HG02973 (cell line): ENCODE measurements around the gene CETN1.

Experiments
- ATAC-seq: cut with Tn5 transposase; IDR thresholded peaks from one replicate; pipeline ENCODE4 v1.9.1; 2021; ENCODE audit warnings: moderate library complexity; ENCODE audit not compliant: unreplicated experiment

The CETN1 gene

GRCh38 chr18:574865-575645 lies 5.1 kb upstream of the CETN1 start:
- no peak for ATAC-seq

DNA sequence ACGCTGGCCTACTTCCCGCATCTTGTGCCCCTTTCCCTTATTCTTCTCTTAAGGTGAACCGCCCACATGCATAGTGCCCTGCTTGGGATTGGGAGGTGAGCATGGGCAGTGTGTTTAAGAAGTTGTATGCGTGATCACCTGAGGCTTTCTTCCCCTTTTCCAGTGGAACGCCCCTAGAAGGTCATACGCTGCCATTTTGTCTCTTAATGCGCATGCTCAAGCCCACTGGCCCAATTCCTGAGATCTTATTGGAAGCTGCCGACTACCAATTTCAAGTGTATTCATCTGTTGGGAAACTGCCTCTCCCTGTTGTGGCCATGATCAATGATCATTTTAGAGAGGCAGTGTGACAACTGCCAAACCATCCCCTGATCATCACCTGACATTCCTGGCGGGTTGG lies 3.3 kb upstream of the CETN1 start:
- ATAC-seq: no peak

- ATAC-seq: no peak
These were observed 2.4 kb upstream of the CETN1 start for GRCh38 chr18:577643-578375.

GRCh38 chr18:579238-579637 lies 942 bp upstream of the CETN1 start:
- no peak for ATAC-seq

DNA sequence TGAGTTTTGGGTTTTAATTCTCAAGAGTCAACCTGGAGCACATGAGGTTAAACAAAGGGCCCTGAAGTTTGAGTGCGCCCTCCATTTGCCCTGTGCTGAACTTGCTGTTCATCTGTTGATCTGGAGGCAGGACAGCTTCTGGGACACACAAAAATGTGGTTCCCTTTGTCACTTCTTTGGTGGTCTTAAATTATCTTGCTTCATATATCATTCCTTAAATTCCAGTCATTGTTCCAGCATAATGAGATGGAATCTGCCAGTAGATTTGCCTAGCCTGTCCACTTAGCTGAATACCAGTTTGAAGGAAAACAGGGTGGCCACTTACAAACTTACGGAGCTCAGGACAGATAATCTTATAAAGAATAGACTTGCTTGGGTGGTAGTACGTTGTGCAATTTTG lies 916 bp downstream of the CETN1 start:
- no peak for ATAC-seq

GRCh38 chr18:582465-582864 lies 2.3 kb downstream of the CETN1 start:
- ATAC-seq: no peak

DNA sequence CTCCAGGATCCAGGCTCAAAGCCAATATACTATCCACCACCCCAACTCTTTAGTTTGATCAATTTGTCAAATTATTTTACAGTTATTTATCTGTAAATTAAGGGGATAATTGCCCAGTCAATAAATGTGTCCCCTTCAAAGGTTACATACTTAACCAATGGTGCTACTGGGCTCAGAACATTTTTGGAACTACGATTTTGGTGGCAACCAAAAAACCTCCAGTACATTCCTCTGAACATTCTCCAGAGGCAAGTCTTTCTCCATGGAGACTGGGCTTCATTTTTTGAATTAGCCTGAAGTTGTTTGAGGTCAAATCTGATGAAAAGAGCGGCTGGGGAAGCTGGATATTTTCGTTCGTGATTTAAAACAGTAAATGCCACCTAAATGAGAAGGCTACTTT lies 14.9 kb downstream of the CETN1 start:
- no peak for ATAC-seq

DNA sequence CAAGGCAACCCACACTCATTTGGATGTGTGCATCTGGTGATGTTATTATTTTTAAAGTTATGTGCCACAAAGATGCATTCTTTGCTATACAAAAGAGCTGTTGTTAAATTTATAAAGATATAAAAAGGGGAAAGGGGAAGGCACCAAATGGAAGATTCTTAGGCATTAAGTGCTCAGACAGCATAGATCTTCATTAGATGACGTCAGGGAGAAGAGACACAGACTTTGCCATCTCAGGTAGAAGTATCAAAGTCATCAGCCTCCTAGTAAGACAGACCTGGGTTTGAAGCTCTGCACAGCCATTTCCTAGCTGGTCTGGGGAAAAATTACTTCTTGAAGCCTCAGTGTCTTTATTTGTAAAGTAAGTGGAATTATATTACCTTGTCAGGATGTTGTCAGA lies 15.4 kb downstream of the CETN1 start:
- ATAC-seq: no peak

DNA sequence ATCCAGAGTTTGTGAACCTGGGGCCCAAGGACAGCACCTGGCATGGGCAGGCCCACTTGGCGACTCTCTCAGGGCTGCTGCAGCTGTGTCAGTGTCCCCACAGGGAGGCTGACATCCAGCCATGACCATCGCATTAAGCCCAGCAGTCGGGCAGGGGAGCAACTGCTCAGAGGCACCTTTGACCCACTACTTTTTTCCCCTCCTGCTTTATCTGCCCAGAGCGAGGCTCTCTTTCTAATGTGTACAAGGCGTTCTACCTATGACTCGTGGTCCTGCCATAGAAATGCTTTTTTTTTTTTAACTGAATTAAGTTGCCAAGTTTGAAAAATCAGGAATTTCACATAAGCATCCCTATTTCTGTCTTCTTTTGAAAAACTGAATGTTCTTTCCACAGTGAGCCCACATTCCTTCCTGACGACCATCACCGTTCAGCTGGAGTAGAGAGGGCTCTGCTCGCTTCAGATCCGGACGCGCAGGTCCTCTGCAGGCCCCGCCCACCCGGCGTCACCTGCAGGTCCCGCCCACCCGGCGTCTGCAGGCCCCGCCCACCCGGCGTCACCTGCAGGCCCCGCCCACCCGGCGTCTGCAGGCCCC lies 16.2 kb downstream of the CETN1 start:
- ATAC-seq: peak; percentile 48

DNA sequence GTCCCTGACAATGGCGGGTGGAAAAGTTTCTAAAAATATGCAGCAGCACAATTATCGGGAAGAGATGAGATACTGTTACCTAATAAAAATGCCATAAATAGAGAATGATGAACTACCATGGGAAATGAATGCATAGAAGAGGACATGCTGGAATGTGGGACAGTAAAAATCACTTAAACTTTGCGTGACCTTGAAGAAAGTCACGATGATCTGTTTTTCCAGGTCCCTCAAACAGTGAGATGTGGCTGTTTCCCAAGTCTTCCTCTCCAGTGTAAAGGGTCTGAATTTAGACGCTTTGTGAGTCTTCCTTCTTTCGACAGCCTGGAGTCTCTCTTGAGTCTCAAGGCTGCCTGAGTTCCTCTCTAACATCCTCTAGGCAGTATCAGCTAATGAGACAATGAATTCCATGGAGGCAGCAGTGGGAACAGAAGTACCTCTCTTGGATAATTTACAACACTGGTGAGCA lies 18.0 kb downstream of the CETN1 start:
- no peak for ATAC-seq

DNA sequence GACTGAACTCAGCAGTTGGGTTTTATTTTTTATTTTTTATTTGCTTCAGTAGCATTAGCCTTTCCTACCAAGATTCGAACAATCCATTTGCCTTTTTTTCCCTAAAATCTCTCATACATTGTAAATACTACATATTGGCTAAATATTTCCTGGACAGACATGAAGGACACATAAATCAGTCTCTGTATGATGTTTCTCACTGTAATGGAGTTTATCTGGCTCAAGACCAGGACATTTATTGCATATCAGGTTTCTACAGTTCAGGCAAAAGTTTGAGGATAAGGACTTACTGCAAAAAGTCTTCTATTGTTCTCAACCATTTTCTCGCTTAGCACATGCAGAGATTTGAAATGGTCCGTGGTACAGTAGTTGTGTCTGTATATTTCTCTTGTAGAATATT lies 19.9 kb downstream of the CETN1 start:
- no peak for ATAC-seq

- ATAC-seq: no peak
These were observed 24.6 kb downstream of the CETN1 start for GRCh38 chr18:604771-605170.

DNA sequence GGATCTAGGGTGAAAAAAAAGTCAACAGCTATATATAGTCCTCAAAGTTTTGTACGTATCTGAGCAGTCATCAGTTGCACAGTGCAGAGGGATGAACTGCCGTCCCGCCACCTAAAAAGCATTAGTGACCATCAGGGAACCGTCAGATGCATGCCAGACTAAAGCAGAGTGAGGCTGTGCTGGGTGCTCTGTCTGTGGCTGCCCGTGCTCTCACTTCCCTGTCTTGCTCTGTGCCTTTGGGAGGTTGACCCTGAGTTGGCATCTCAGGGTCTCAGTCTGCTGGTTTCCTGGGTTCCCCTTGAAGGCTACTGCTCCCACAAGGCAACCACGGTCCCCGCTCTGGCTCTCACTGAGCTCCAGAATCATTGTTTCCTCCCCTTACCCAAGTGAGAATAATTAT lies 27.8 kb downstream of the CETN1 start:
- ATAC-seq: no peak

GRCh38 chr18:610214-610928 lies 30.2 kb downstream of the CETN1 start:
- ATAC-seq: no peak

- ATAC-seq: no peak
These were observed 32.0 kb downstream of the CETN1 start for GRCh38 chr18:612156-612555.

DNA sequence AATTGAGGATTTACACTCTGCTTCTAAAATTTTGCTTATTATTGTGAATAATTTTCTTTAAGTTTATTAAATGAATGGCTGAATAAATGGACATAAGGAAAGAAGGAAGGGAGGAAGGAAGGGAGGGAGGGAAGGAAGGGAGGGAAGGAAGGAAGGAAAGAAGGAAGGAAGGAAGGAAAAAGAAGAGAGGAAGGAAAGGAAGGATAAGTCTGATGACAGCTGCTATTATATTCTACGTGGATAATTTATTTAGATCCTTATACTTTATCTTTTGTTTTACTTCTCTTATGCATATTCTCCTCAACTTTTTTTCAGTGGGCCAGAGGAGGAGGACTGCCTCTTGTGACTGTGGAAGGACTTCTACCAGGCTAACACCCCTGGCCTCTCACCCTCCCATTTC lies 34.0 kb downstream of the CETN1 start:
- ATAC-seq: no peak

DNA sequence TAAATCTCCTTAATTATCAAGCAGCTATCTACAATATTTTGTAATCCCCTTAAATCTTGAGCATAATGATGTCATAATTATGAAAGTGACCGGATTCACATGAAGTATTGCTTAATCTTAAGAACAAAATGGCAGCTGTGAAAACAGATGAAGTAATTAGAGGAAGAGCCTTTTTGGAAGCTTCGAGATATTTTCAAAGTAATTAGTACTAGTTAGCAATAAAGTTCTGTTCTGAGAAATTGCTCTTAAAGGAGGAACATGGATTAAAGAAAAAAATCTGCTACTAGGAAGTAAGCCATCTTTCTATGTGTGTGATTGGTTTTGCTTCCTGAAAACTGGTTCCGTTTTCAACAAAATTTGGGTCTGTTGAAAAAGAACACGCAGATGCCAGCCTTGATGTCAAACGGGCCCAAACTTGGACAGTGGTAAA lies 34.9 kb downstream of the CETN1 start:
- ATAC-seq: no peak

DNA sequence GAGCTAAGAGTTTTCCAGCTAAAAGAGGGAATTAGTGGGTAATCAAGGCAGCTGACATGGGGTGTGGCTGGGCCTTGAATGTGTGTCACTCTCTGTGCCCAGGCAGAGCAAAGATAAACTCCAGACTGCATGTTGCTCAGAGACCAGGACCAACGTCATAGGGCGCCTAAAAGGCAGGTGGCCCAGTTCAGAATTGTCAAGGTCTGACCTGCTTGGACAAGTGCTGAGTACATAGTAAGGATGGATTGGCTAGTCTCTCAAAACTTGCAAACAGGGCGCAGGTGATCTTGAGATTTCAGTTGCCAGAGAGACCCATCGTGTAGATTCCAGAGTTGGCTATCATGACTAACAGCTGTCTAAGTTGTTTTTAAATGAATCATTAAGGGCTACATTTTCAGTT lies 35.6 kb downstream of the CETN1 start:
- no peak for ATAC-seq

GRCh38 chr18:616380-616995 lies 36.3 kb downstream of the CETN1 start:
- no peak for ATAC-seq

GRCh38 chr18:617970-618504 lies 37.9 kb downstream of the CETN1 start:
- ATAC-seq: no peak

DNA sequence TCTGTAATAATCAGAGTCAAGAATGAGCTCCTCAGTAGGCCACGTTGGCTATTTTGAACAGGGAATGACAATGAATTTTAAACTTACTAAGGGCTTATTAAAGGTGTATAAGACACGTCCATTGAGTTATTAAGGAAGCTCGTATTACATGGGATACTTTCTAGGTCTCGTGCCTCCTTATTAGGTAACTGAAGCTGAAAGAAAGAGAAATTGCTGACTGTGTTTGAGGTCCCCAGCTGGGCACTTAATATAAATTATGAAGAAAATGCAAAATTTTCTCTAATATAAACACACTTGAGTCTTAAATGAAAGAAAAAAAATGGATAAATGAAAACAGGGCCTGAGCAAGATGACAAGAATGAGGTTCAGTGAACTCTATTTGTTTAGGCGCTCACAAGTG lies 38.4 kb downstream of the CETN1 start:
- no peak for ATAC-seq
